Peyer's patch (tissue), 4 donors: ENCODE data around the gene PDE6A. TPM values are rescaled to one million over a fixed set of nuclear protein-coding genes. Genes with fewer than 3 reads are reported as not detected.

Experiments used
- DNase-seq, 3 donors: peaks; one replicate each; pipeline ENCODE4 v3.0.0-alpha.2; 2017 to 2019
- H3K27ac ChIP-seq, 4 donors: fragments of 200-600 bp; sonication (generic); one replicate each; pipeline ENCODE4 v1.5.1; 2016 to 2019
- H3K27me3 ChIP-seq, 2 donors: fragments of 200-600 bp; sonication (generic); one replicate each; pipeline ENCODE4 v1.5.1; 2019
- H3K36me3 ChIP-seq, 3 donors: fragments of 200-600 bp; sonication (generic); one replicate each; pipeline ENCODE4 v1.5.1; 2016 to 2019
- H3K4me1 ChIP-seq, 4 donors: fragments of 200-600 bp; sonication (generic); one replicate each; pipeline ENCODE4 v1.5.1; 2016 to 2019
- H3K4me3 ChIP-seq, 4 donors: fragments of 200-600 bp; sonication (generic); 1 replicate in 3 of 4; 2 replicates in 1 of 4; pipeline ENCODE4 v1.5.1; 2016 to 2019; ENCODE audit warnings: mild to moderate bottlenecking in 1 of 4
- H3K9me3 ChIP-seq, 4 donors: fragments of 200-600 bp; sonication (generic); one replicate each; pipeline ENCODE4 v1.5.1; 2016 to 2019; ENCODE audit warnings: mild to moderate bottlenecking in 1 of 4
- CTCF ChIP-seq, 6 experiments: fragments of 450-650 bp in 4 of 6; fragments of 200-600 bp in 2 of 6; sonication (generic) in 1 of 6; IDR thresholded peaks; one replicate each; pipeline ENCODE4 v1.5.1; 2017 to 2019; ENCODE audit warnings: antibody characterized with exemption in 6 of 6, mild to moderate bottlenecking in 3 of 6, moderate library complexity in 1 of 6
- POLR2A ChIP-seq, 2 donors: fragments of 450-650 bp; IDR thresholded peaks; one replicate each; pipeline ENCODE4 v1.5.1; 2017; ENCODE audit warnings: antibody characterized with exemption in 2 of 2, mild to moderate bottlenecking in 2 of 2, moderate library complexity in 2 of 2
- total RNA-seq, 4 donors: library from RNA; depleted of rRNA; stranded (reverse); fragments of >200 nt; gene quantifications; one replicate each; pipeline ENCODE4 v1.1.0, GENCODE V29; 2016

The PDE6A gene
- total RNA-seq, 4 donors from 2014 or later = not detected

GRCh38 chr5:149932445-149933350, 11.9 kb downstream of the PDE6A start:
- Histone ChIP-seq H3K27me3 (no peaks in the 10 kb centered on the region), H3K27ac (peak overlapping the region in 1 of 4 donors; percentile 9), H3K4me1 (peaks cover 0 to 7% (median 0%) of the 10 kb centered on the region in 4 donors), H3K9me3 (no peaks in the 10 kb centered on the region), H3K36me3 (no peaks in the 10 kb centered on the region), H3K4me3 (peak overlapping the region in 1 of 4 donors; percentile 6)
- DNase-seq = no peak
- TF ChIP-seq CTCF (IDR thresholded peaks at IDR 0.05) = no peak
- TF ChIP-seq POLR2A (IDR thresholded peaks at IDR 0.05) = no peak

- H3K27me3 ChIP-seq = no peaks in the 10 kb centered on the region
- no peak overlapping the region for H3K4me3 ChIP-seq
- peak overlapping the region in 1 of 4 donors; percentile 9 for H3K27ac ChIP-seq
- H3K9me3 ChIP-seq = no peaks in the 10 kb centered on the region
- DNase-seq = no peak
- peaks cover 0 to 7% (median 0%) of the 10 kb centered on the region in 4 donors for H3K4me1 ChIP-seq
- H3K36me3 ChIP-seq = no peaks in the 10 kb centered on the region
- TF ChIP-seq CTCF (IDR thresholded peaks at IDR 0.05) = no peak
- no peak for TF ChIP-seq POLR2A (IDR thresholded peaks at IDR 0.05)
Observed at GRCh38 chr5:149931992-149932436, 12.6 kb downstream of the PDE6A start.

- Histone ChIP-seq H3K36me3 (no peaks in the 10 kb centered on the region), H3K27ac (peak overlapping the region in 1 of 4 donors; percentile 27)
- DNase-seq = no peak
Observed at GRCh38 chr5:149930749-149931574, 13.6 kb downstream of the PDE6A start.

GRCh38 chr5:149930043-149930748, 14.4 kb downstream of the PDE6A start:
- Histone ChIP-seq H3K4me3 (no peak overlapping the region), H3K4me1 (peaks cover 0 to 7% (median 0%) of the 10 kb centered on the region in 4 donors), H3K9me3 (no peaks in the 10 kb centered on the region), H3K27ac (no peak overlapping the region), H3K27me3 (no peaks in the 10 kb centered on the region), H3K36me3 (no peaks in the 10 kb centered on the region)
- TF ChIP-seq POLR2A (IDR thresholded peaks at IDR 0.05) (no peak), CTCF (IDR thresholded peaks at IDR 0.05) (no peak)
- DNase-seq = no peak

More at GRCh38 chr5:149930749-149931574, 13.6 kb downstream of the PDE6A start:
- Histone ChIP-seq H3K4me3 (no peak overlapping the region), H3K9me3 (no peaks in the 10 kb centered on the region), H3K4me1 (peaks cover 0 to 7% (median 0%) of the 10 kb centered on the region in 4 donors), H3K27me3 (no peaks in the 10 kb centered on the region)
- TF ChIP-seq POLR2A (IDR thresholded peaks at IDR 0.05) (no peak), CTCF (IDR thresholded peaks at IDR 0.05) (no peak)

- TF ChIP-seq POLR2A (IDR thresholded peaks at IDR 0.05) = no peak
- TF ChIP-seq CTCF (IDR thresholded peaks at IDR 0.05) = no peak
- Histone ChIP-seq H3K27me3 (no peaks in the 10 kb centered on the region), H3K4me3 (no peak overlapping the region), H3K4me1 (no peaks in the 10 kb centered on the region), H3K9me3 (no peaks in the 10 kb centered on the region), H3K27ac (no peak overlapping the region), H3K36me3 (no peaks in the 10 kb centered on the region)
- DNase-seq = no peak
Observed at GRCh38 chr5:149924486-149924885, 20.1 kb downstream of the PDE6A start.
